Epithelial cell of proximal tubule (primary cell): ENCODE results near the gene EXOSC10. TPM values are rescaled to one million over a fixed set of nuclear protein-coding genes. Genes with fewer than 3 reads are reported as not detected.

ENCODE experiments used
- DNase-seq: peaks from one replicate; pipeline ENCODE4 v3.0.0-alpha.2; 2011; ENCODE audit warnings: low read depth
- H3K4me3 ChIP-seq: 2 replicates; pipeline ENCODE4 v1.5.1; 2011; ENCODE audit warnings: low read depth, mild to moderate bottlenecking, low read length
- total RNA-seq: library from RNA; depleted of rRNA; stranded (reverse); fragments of >200 nt; gene quantifications from 2 replicates; pipeline ENCODE4 v1.2.3, GENCODE V29; 2015
- TF ChIP-seq, protein P1 (sequence below): conservative IDR thresholded peaks from 2 replicates; pipeline ENCODE4 v1.5.1; 2012; ENCODE audit warnings: low read depth, mild to moderate bottlenecking, low read length

Gene EXOSC10
- 71.9 and 82.1 TPM in 2 replicates for total RNA-seq

DNA sequence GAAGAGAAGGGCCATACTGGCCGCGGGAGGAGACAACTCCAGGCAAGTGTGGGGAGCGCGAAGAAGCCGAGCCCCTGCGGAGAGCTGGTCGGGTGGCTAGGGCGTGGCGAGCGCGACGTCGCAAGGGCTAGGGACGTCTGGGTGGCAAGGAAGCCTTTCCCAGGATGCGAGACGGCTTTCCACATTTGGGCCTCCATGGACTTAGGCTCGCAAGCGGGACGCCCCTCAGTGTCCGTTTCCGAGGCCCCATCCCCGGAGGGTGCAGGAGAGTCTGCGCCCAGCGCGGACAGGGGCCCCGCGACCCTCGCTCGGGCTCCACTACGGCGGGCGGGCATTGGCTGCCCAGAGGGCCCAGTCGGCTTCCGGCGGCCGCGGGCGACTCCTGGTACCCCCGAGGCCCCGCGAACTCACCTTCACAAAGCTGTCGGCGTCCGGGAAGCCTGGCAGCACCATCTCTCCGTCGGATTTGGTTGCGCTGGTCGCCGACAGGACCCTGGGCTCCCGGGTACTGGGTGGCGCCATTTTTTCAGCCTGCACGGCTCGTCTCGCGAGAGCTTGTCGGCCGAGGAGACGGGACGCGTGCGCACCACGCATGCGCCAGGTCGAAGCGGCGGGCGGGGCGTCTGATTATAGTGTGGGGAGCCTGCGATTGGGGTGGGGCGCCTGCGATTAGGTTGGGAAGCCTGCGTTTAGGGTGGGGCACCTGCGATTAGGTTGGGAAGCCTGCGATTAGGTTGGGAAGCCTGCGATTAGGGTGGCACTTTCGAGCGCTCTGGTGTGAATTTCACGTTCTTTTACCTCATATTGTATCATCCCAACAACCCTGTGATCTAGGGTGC lies at the start of gene EXOSC10:
Gene EXOSC10, minus strand, starts transcription at position 560 of the 839 bp plus-strand sequence. Its CDS starts 38 bp downstream, at position 522.
- DNase-seq = peak; percentile 2
- H3K4me3 ChIP-seq = peak within 1 kb of the TSS; percentile 98
- TF ChIP-seq, protein P1, sequence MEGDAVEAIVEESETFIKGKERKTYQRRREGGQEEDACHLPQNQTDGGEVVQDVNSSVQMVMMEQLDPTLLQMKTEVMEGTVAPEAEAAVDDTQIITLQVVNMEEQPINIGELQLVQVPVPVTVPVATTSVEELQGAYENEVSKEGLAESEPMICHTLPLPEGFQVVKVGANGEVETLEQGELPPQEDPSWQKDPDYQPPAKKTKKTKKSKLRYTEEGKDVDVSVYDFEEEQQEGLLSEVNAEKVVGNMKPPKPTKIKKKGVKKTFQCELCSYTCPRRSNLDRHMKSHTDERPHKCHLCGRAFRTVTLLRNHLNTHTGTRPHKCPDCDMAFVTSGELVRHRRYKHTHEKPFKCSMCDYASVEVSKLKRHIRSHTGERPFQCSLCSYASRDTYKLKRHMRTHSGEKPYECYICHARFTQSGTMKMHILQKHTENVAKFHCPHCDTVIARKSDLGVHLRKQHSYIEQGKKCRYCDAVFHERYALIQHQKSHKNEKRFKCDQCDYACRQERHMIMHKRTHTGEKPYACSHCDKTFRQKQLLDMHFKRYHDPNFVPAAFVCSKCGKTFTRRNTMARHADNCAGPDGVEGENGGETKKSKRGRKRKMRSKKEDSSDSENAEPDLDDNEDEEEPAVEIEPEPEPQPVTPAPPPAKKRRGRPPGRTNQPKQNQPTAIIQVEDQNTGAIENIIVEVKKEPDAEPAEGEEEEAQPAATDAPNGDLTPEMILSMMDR = no peak

DNA sequence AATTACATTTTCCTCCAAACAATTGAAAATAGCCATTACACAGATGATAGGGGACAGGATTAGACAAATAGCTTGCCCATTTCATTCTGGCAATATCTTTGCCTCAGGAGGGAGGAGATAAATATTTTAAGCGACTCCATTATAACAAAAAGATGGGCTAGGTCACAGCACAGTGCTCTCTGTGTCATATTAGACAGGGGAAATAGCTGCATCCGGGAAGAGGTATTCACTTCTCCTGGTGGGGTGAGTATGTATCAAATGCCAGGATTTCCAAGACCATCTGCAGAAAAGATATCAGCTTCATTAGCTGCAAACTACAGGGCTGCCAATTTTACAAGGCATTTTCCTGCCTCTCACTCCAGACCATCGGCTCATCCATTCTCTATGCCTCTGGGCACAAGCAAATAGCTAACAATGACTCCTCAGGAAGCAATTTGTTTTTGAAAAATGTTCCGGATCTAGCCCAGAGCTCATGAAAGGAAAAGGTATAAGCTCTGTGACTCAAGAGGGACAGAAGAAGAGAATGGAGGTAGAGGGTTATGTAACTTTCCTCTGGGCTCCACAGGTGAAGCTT lies 47.6 kb upstream of the EXOSC10 start:
- TF ChIP-seq, protein P1 = no peak
- no peak overlapping the region for H3K4me3 ChIP-seq
- no peak for DNase-seq

DNA sequence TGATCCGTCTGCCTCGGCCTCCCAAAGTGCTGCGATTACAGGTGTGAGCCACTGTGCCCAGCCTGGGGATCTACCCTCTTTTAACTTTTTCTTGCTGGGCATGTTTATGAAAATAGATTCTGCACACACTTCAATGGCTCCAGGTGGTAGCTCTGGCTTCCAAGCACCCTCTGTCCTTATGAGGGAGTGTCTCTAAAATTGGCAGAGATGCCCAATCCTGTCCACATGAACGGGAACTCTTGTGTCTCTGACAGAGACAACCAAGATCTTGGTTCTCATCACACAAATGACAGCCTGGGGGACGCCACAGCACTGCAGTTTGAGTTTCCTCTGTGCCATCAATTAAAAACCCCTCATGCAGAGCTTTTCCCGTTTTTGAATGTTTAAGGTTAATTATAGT lies 46.1 kb upstream of the EXOSC10 start:
- TF ChIP-seq, protein P1 = no peak
- DNase-seq = no peak
- no peak overlapping the region for H3K4me3 ChIP-seq

DNA sequence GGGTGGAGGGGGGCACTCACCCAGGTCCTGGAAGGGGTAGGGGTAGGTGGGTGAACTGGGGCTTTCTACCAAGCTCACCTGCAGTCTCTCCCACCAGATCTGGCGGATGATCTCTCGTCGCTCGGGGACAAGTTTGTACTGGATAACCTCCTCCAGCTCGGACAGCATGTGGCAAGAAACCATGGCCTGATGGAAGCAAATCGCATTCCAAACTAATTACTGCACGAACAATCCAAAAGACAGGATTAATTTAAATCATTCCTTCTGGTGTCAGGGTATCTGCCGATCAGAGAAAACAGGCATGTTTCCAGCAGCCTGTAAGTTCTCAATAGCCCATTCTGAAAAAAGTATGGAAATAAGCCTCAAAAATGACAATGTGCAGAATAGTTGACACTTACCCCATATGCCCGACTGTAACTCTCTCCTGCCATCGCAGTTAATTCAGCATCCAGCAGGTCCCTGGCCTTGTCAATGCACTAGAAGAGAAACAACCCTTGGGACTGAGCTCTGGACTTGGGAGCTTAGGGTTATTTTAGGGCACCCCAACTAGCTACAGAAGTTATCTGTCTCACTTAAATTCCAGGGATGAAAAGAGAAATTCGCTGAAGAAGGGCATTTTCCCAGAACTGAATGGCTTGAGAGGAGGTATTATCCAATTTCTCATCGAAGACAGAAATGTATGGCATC lies 45.0 kb upstream of the EXOSC10 start:
- H3K4me3 ChIP-seq = no peak overlapping the region
- DNase-seq = no peak
- TF ChIP-seq, protein P1 = no peak

DNA sequence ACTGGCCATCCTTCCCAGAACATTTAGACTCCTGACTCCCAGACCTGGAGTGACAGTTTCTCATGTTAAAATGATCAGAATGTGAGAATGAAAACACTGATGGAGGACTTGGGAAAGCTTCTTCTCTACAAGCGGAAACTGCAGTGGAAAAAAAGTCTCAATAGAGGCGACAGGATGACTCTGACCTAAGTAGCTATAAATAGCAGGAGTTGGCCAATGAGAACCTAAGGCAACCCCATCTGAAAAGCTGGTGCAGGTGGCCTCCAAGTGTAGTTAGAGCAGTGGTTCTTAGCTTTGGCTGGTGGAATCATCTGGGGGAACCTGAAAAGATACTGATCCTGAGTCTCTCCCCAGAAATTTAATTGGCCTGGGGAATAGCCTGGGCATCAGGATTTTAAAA lies 44.2 kb upstream of the EXOSC10 start:
- TF ChIP-seq, protein P1 = no peak
- DNase-seq = no peak
- no peak overlapping the region for H3K4me3 ChIP-seq

DNA sequence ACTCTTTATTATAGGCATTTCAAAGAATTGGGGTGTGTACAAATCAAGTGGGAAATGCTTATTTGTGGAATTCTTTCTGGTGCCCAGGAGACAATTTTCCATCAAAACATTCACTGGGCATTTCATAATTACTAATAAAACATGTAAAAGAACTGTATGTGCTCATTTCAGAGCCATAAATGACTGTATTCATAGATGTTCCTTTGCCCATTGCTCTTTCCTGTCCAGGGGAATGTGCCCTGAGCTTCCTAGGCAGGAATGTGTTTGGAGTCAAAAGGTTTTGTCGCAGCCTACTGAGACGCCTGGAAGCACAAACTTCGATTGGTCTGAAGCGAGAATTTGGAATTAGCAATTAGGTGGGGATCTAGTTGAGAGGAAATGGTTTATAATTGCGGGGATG lies 43.7 kb upstream of the EXOSC10 start:
- H3K4me3 ChIP-seq = no peak overlapping the region
- DNase-seq = no peak
- TF ChIP-seq, protein P1 = no peak
